HEK293 (cell line): ENCODE results near the gene SSU72.

Experiments
- GLIS2 ChIP-seq: fragments of 450-650 bp; formaldehyde crosslinking; IDR thresholded peaks from 2 replicates; pipeline ENCODE4 v1.5.1; 2016; ENCODE audit warnings: missing biosample characterization, missing genetic modification characterization
- HOXD13 ChIP-seq: sonication (generic); formaldehyde crosslinking; IDR thresholded peaks from 2 replicates; pipeline ENCODE4 v1.8.0; 2022; ENCODE audit warnings: missing genetic modification reagents, borderline replicate concordance
- KLF7 ChIP-seq: fragments of 450-650 bp; formaldehyde crosslinking; IDR thresholded peaks from 2 replicates; pipeline ENCODE4 v1.5.1; 2016; ENCODE audit warnings: missing biosample characterization, missing genetic modification characterization, borderline replicate concordance
- MYNN ChIP-seq: fragments of 450-650 bp; formaldehyde crosslinking; IDR thresholded peaks from 2 replicates; pipeline ENCODE4 v1.5.1; 2016; ENCODE audit warnings: missing biosample characterization, missing genetic modification characterization, borderline replicate concordance
- SP3 ChIP-seq: fragments of 450-650 bp; formaldehyde crosslinking; IDR thresholded peaks from 2 replicates; pipeline ENCODE4 v1.5.1; 2016; ENCODE audit warnings: missing biosample characterization, missing genetic modification characterization
- TCF7L2 ChIP-seq: IDR thresholded peaks from 2 replicates; pipeline ENCODE4 v1.6.1; 2011; ENCODE audit warnings: low read depth, mild to moderate bottlenecking, inconsistent platforms, low read length, moderate library complexity, borderline replicate concordance
- ZBTB8A ChIP-seq: fragments of 450-650 bp; formaldehyde crosslinking; IDR thresholded peaks from 2 replicates; pipeline ENCODE4 v1.5.1; 2016; ENCODE audit warnings: missing biosample characterization, missing genetic modification characterization
- ZEB2 ChIP-seq: fragments of 450-650 bp; formaldehyde crosslinking; IDR thresholded peaks from 2 replicates; pipeline ENCODE4 v1.5.1; 2016; ENCODE audit warnings: missing biosample characterization, missing genetic modification characterization
- ZFP69B ChIP-seq: fragments of 450-650 bp; formaldehyde crosslinking; IDR thresholded peaks from 2 replicates; pipeline ENCODE4 v1.5.1; 2016; ENCODE audit warnings: missing biosample characterization, missing genetic modification characterization
- ZNF274 ChIP-seq, 2 experiments: fragments of 200-500 bp in 1 of 2; fragments of 450-650 bp in 1 of 2; sonication (Bioruptor generic) in 1 of 2; formaldehyde crosslinking in 1 of 2; IDR thresholded peaks; 2 replicates each; pipeline versions ENCODE4 v1.5.1 to v1.6.1; 2014 to 2016; ENCODE audit warnings: borderline replicate concordance in 1 of 2, inconsistent platforms in 1 of 2, low read length in 1 of 2, missing biosample characterization in 1 of 2, missing genetic modification characterization in 1 of 2
- ZNF37A ChIP-seq: fragments of 450-650 bp; IDR thresholded peaks from 2 replicates; pipeline ENCODE4 v1.5.1; 2018; ENCODE audit warnings: missing biosample characterization, missing genetic modification characterization
- ZNF394 ChIP-seq: fragments of 450-650 bp; formaldehyde crosslinking; IDR thresholded peaks from 2 replicates; pipeline ENCODE4 v1.5.1; 2016; ENCODE audit warnings: missing biosample characterization, missing genetic modification characterization, mild to moderate bottlenecking, moderate library complexity, borderline replicate concordance
- ZNF473 ChIP-seq: fragments of 450-650 bp; formaldehyde crosslinking; IDR thresholded peaks from 2 replicates; pipeline ENCODE4 v1.5.1; 2017; ENCODE audit warnings: missing biosample characterization, missing genetic modification characterization
- ZNF548 ChIP-seq: fragments of 450-650 bp; formaldehyde crosslinking; IDR thresholded peaks from 2 replicates; pipeline ENCODE4 v1.5.1; 2016; ENCODE audit warnings: missing biosample characterization, missing genetic modification characterization
- ZNF571 ChIP-seq: fragments of 450-650 bp; formaldehyde crosslinking; IDR thresholded peaks from 2 replicates; pipeline ENCODE4 v1.5.0; 2017; ENCODE audit warnings: missing biosample characterization, missing genetic modification characterization
- ZNF664 ChIP-seq: fragments of 450-650 bp; formaldehyde crosslinking; IDR thresholded peaks from 2 replicates; pipeline ENCODE4 v1.5.1; 2016; ENCODE audit warnings: missing biosample characterization, missing genetic modification characterization
- ZNF747 ChIP-seq: fragments of 450-650 bp; formaldehyde crosslinking; IDR thresholded peaks from 2 replicates; pipeline ENCODE4 v1.5.1; 2016; ENCODE audit warnings: missing biosample characterization, missing genetic modification characterization
- TF ChIP-seq, protein P1 (sequence below): fragments of 450-650 bp; formaldehyde crosslinking; IDR thresholded peaks from 2 replicates; pipeline ENCODE4 v1.5.1; 2016; ENCODE audit warnings: missing biosample characterization, missing genetic modification characterization, low read depth
- TF ChIP-seq, protein P2 (sequence below): fragments of 450-650 bp; formaldehyde crosslinking; IDR thresholded peaks from 2 replicates; pipeline ENCODE4 v1.5.1; 2016; ENCODE audit warnings: missing biosample characterization, missing genetic modification characterization
- TF ChIP-seq, protein P3 (sequence below): fragments of 450-650 bp; formaldehyde crosslinking; IDR thresholded peaks from 2 replicates; pipeline ENCODE4 v1.5.1; 2016; ENCODE audit warnings: missing biosample characterization, missing genetic modification characterization, borderline replicate concordance
- TF ChIP-seq, protein P4 (sequence below): fragments of 450-650 bp; formaldehyde crosslinking; optimal IDR thresholded peaks from 2 replicates; pipeline ENCODE3; 2016; ENCODE audit warnings: missing biosample characterization, mild to moderate bottlenecking, missing genetic modification characterization
- TF ChIP-seq, protein P5 (sequence below): fragments of 450-650 bp; formaldehyde crosslinking; conservative IDR thresholded peaks from 2 replicates; pipeline ENCODE4 v1.5.1; 2016; ENCODE audit warnings: low read depth, missing biosample characterization, missing genetic modification characterization

The SSU72 gene

DNA sequence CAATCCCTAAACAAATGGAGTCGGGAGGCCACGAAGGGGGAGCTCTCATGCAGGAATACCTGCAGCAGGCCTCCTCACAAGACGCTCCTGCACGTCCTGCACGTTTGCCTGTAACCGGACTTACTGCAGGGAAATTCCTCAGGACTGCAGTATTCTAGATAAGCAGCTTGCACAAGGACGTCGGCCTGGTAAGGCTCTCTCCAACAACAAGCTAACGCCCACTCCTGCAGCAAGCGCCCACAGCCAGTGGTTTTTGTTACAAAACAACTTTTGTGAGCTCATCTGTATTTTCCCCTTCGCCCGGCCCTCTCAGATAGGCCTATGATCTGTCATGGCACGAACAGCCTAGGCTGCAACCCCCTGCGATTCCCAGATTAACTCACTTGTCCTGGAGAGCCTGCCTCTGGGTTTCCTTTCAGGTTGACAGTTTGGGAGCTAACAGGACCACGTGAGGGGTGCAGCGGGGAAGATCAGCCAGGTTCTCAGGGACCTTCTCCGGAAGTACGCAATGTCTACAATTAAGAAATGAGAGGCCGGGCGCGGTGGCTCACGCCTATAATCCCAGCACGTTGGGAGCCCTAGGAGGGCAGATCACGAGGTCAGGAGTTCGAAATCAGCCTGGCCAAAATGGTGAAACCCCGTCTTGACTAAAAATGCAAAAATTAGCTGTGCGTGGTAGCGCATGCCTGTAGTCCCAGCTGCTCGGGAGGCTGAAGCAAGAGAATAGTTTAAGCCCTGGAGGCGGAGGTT lies 39.7 kb upstream of the SSU72 start (continued):
- TF ChIP-seq SP3 (tag by site-specific recombination) (no peak), ZNF571 (tag by site-specific recombination) (no peak), ZEB2 (tag by site-specific recombination) (no peak), ZNF548 (tag by site-specific recombination) (no peak), GLIS2 (tag by site-specific recombination) (no peak), ZNF664 (tag by site-specific recombination) (no peak), MYNN (tag by site-specific recombination) (no peak), KLF7 (tag by site-specific recombination) (no peak), ZNF394 (tag by site-specific recombination) (no peak), ZFP69B (no peak), ZNF747 (no peak), ZNF37A (tag by site-specific recombination) (no peak), ZNF473 (tag by site-specific recombination) (no peak), ZNF274 (IDR thresholded peaks at IDR 0.05; ENCODE audit: low read length) (no peak), ZNF274 (tag by site-specific recombination; IDR thresholded peaks at IDR 0.05; ENCODE audit: borderline replicate concordance) (no peak), HOXD13 (CRISPR knock-in tag) (no peak), TCF7L2 (no peak), ZBTB8A (tag by site-specific recombination) (peak; percentile 87)
- TF ChIP-seq, protein P1, sequence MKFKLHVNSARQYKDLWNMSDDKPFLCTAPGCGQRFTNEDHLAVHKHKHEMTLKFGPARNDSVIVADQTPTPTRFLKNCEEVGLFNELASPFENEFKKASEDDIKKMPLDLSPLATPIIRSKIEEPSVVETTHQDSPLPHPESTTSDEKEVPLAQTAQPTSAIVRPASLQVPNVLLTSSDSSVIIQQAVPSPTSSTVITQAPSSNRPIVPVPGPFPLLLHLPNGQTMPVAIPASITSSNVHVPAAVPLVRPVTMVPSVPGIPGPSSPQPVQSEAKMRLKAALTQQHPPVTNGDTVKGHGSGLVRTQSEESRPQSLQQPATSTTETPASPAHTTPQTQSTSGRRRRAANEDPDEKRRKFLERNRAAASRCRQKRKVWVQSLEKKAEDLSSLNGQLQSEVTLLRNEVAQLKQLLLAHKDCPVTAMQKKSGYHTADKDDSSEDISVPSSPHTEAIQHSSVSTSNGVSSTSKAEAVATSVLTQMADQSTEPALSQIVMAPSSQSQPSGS (tag by site-specific recombination): no peak
- TF ChIP-seq, protein P2, sequence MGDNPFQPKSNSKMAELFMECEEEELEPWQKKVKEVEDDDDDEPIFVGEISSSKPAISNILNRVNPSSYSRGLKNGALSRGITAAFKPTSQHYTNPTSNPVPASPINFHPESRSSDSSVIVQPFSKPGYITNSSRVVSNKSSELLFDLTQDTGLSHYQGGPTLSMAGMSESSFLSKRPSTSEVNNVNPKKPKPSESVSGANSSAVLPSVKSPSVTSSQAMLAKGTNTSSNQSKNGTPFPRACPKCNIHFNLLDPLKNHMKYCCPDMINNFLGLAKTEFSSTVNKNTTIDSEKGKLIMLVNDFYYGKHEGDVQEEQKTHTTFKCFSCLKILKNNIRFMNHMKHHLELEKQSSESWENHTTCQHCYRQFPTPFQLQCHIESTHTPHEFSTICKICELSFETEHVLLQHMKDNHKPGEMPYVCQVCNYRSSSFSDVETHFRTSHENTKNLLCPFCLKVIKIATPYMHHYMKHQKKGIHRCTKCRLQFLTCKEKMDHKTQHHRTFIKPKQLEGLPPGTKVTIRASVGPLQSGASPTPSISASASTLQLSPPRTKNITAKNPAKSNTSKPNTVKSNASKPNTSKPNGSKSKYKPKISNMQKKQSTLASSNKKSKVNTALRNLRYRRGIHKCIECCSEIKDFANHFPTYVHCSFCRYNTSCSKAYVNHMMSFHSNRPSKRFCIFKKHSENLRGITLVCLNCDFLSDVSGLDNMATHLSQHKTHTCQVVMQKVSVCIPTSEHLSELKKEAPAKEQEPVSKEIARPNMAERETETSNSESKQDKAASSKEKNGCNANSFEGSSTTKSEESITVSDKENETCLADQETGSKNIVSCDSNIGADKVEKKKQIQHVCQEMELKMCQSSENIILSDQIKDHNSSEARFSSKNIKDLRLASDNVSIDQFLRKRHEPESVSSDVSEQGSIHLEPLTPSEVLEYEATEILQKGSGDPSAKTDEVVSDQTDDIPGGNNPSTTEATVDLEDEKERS (tag by site-specific recombination): no peak
- TF ChIP-seq, protein P3, sequence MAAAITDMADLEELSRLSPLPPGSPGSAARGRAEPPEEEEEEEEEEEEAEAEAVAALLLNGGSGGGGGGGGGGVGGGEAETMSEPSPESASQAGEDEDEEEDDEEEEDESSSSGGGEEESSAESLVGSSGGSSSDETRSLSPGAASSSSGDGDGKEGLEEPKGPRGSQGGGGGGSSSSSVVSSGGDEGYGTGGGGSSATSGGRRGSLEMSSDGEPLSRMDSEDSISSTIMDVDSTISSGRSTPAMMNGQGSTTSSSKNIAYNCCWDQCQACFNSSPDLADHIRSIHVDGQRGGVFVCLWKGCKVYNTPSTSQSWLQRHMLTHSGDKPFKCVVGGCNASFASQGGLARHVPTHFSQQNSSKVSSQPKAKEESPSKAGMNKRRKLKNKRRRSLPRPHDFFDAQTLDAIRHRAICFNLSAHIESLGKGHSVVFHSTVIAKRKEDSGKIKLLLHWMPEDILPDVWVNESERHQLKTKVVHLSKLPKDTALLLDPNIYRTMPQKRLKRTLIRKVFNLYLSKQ (tag by site-specific recombination): no peak
- TF ChIP-seq, protein P4, sequence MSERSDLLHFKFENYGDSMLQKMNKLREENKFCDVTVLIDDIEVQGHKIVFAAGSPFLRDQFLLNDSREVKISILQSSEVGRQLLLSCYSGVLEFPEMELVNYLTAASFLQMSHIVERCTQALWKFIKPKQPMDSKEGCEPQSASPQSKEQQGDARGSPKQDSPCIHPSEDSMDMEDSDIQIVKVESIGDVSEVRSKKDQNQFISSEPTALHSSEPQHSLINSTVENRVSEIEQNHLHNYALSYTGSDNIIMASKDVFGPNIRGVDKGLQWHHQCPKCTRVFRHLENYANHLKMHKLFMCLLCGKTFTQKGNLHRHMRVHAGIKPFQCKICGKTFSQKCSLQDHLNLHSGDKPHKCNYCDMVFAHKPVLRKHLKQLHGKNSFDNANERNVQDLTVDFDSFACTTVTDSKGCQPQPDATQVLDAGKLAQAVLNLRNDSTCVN (tag by site-specific recombination): no peak
- TF ChIP-seq, protein P5, sequence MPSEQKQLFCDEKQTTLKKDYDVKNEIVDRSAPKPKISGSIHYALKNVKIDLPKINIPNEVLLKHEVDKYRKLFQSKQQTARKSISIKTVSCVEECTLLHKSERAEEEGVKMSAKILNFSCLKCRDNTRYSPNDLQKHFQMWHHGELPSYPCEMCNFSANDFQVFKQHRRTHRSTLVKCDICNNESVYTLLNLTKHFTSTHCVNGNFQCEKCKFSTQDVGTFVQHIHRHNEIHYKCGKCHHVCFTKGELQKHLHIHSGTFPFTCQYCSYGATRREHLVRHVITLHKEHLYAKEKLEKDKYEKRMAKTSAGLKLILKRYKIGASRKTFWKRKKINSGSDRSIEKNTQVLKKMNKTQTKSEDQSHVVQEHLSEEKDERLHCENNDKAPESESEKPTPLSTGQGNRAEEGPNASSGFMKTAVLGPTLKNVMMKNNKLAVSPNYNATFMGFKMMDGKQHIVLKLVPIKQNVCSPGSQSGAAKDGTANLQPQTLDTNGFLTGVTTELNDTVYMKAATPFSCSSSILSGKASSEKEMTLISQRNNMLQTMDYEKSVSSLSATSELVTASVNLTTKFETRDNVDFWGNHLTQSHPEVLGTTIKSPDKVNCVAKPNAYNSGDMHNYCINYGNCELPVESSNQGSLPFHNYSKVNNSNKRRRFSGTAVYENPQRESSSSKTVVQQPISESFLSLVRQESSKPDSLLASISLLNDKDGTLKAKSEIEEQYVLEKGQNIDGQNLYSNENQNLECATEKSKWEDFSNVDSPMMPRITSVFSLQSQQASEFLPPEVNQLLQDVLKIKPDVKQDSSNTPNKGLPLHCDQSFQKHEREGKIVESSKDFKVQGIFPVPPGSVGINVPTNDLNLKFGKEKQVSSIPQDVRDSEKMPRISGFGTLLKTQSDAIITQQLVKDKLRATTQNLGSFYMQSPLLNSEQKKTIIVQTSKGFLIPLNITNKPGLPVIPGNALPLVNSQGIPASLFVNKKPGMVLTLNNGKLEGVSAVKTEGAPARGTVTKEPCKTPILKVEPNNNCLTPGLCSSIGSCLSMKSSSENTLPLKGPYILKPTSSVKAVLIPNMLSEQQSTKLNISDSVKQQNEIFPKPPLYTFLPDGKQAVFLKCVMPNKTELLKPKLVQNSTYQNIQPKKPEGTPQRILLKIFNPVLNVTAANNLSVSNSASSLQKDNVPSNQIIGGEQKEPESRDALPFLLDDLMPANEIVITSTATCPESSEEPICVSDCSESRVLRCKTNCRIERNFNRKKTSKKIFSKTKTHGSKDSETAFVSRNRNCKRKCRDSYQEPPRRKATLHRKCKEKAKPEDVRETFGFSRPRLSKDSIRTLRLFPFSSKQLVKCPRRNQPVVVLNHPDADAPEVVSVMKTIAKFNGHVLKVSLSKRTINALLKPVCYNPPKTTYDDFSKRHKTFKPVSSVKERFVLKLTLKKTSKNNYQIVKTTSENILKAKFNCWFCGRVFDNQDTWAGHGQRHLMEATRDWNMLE: no peak
